B cell (primary cell): ENCODE measurements around the gene PTGIR. TPM values are rescaled to one million over a fixed set of nuclear protein-coding genes. Genes with fewer than 3 reads are reported as not detected.

Experiments
- ATAC-seq: fragments of 200-7000 bp; cut with Tn5 transposase; one replicate; pipeline ENCODE4 v1.10.0; 2021; ENCODE audit warnings: low read depth, mild to moderate bottlenecking, moderate number of reproducible peaks, moderate library complexity
- CTCF ChIA-PET: fragments of 350-600 bp; sonication (Branson Sonifier 250); formaldehyde crosslinking; loops from one replicate; lab custom pipeline; 2021; ENCODE audit warnings: antibody characterized with exemption, inconsistent platforms; lab: Charles Lee
- POLR2A ChIA-PET: fragments of 350-600 bp; sonication (Branson Sonifier 250); formaldehyde crosslinking; loops from one replicate; lab custom pipeline; 2021; ENCODE audit warnings: antibody characterized with exemption; lab: Charles Lee
- DNase-seq: peaks from one replicate; pipeline ENCODE4 v3.0.0; 2013
- H2AFZ ChIP-seq: 2 replicates; pipeline ENCODE4 v1.6.1; 2012; ENCODE audit warnings: mild to moderate bottlenecking, low read depth, low read length; ENCODE audit not compliant: insufficient read depth, poor library complexity, severe bottlenecking
- H3K27ac ChIP-seq, 2 donors: 1 replicate in 1 of 2; 2 replicates in 1 of 2; pipeline ENCODE4 v1.5.1; 2012 to 2013; ENCODE audit warnings: low read length in 2 of 2, mild to moderate bottlenecking in 2 of 2, moderate library complexity in 1 of 2
- H3K27me3 ChIP-seq, 4 experiments: fragments of 200-600 bp in 1 of 4; sonication (generic) in 1 of 4; replicated peaks in 1 of 4; 1 replicate in 2 of 4; 2 replicates in 2 of 4; pipeline versions ENCODE4 v1.6.1 to v1.7.0; 2013 to 2016; ENCODE audit warnings: low read length in 3 of 4, mild to moderate bottlenecking in 2 of 4, mixed read lengths in 1 of 4, moderate library complexity in 1 of 4; ENCODE audit not compliant: insufficient read depth in 4 of 4, control insufficient read depth in 3 of 4; ENCODE audit errors: control extremely low read depth in 1 of 4
- H3K36me3 ChIP-seq, 2 experiments: replicated peaks in 1 of 2; 1 replicate in 1 of 2; 2 replicates in 1 of 2; pipeline versions ENCODE4 v1.6.1 to v1.7.1; 2013; ENCODE audit warnings: low read length in 1 of 2; ENCODE audit not compliant: insufficient read depth in 2 of 2, control insufficient read depth in 1 of 2; ENCODE audit errors: control extremely low read depth in 1 of 2, extremely low read depth in 1 of 2
- H3K4me1 ChIP-seq, 2 donors: fragments of 200-600 bp in 1 of 2; sonication (generic) in 1 of 2; 1 replicate in 1 of 2; 2 replicates in 1 of 2; pipeline versions ENCODE4 v1.5.1 to v1.6.1; 2013 to 2017; ENCODE audit warnings: low read length in 2 of 2; ENCODE audit not compliant: control insufficient read depth in 2 of 2, insufficient read depth in 2 of 2
- H3K4me2 ChIP-seq: replicated peaks from 2 replicates; pipeline ENCODE3; 2012; ENCODE audit warnings: mild to moderate bottlenecking, low read depth, low read length; ENCODE audit not compliant: poor library complexity, severe bottlenecking
- H3K4me3 ChIP-seq, 5 experiments: fragments of 200-600 bp in 1 of 5; sonication (generic) in 1 of 5; 1 replicate in 3 of 5; 2 replicates in 2 of 5; pipeline versions ENCODE4 v1.5.1 to v1.7.0; 2011 to 2016; ENCODE audit warnings: low read length in 4 of 5, mild to moderate bottlenecking in 4 of 5, low read depth in 2 of 5, control low read depth in 1 of 5, moderate library complexity in 1 of 5; ENCODE audit not compliant: insufficient read depth in 1 of 5; ENCODE audit errors: control extremely low read depth in 1 of 5, extremely low read depth in 1 of 5
- H3K79me2 ChIP-seq: fragments of 200-600 bp; sonication (generic); one replicate; pipeline ENCODE4 v1.6.0; 2016; ENCODE audit warnings: low read length; ENCODE audit not compliant: control insufficient read depth, insufficient read depth
- H3K9ac ChIP-seq: fragments of 200-600 bp; sonication (generic); 2 replicates; pipeline ENCODE4 v1.6.1; 2017; ENCODE audit warnings: mild to moderate bottlenecking, low read length, moderate library complexity
- H3K9me3 ChIP-seq, 3 donors: one replicate each; pipeline versions ENCODE4 v1.6.1 to v1.7.1; 2013; ENCODE audit warnings: low read length in 2 of 3; ENCODE audit not compliant: control insufficient read depth in 2 of 3, insufficient read depth in 1 of 3; ENCODE audit errors: control extremely low read depth in 1 of 3
- H4K20me1 ChIP-seq: 2 replicates; pipeline ENCODE4 v1.6.0; 2012; ENCODE audit warnings: mild to moderate bottlenecking, low read length; ENCODE audit not compliant: insufficient read depth, control insufficient read depth, poor library complexity, severe bottlenecking
- H3K27ac Mint-ChIP-seq: one replicate; pipeline ENCODE4 v1.8.0; 2021; ENCODE audit warnings: mixed read lengths
- H3K27me3 Mint-ChIP-seq: one replicate; pipeline ENCODE4 v1.8.0; 2021; ENCODE audit warnings: mixed read lengths
- H3K4me1 Mint-ChIP-seq: one replicate; pipeline ENCODE4 v1.8.0; 2021; ENCODE audit warnings: mixed read lengths
- H3K4me3 Mint-ChIP-seq: one replicate; pipeline ENCODE4 v1.8.0; 2021; ENCODE audit warnings: mixed read lengths
- H3K9me3 Mint-ChIP-seq: one replicate; pipeline ENCODE4 v1.8.0; 2022; ENCODE audit warnings: mixed read lengths; ENCODE audit not compliant: insufficient read depth
- EZH2 ChIP-seq: IDR thresholded peaks from 2 replicates; pipeline ENCODE4 v1.6.1; 2012; ENCODE audit warnings: borderline replicate concordance, low read depth, mild to moderate bottlenecking, moderate library complexity, low read length; ENCODE audit not compliant: insufficient read depth, poor library complexity, severe bottlenecking
- WGBS: methylation state at CpG from one replicate; pipeline ENCODE4 v1.1.5; 2013; ENCODE audit warnings: missing lambda C conversion rate; ENCODE audit not compliant: insufficient coverage; 5-methylcytosine and 5-hydroxymethylcytosine counted together
- intact Hi-C: fragments of 100-400 bp; cut with micrococcal nuclease; formaldehyde crosslinking; loops from one replicate; pipeline ENCODE4 v1.10.0; 2022
- polyA plus RNA-seq: library from polyadenylated mRNA; depleted of rRNA; stranded (reverse); fragments of >200 nt; gene quantifications from 2 replicates; pipeline ENCODE4 v1.2.3, GENCODE V29; 2012
- total RNA-seq, 2 donors: library from RNA; stranded (reverse); fragments of 120-200 nt in 1 of 2; gene quantifications; 1 replicate in 1 of 2; 2 replicates in 1 of 2; pipeline versions ENCODE4 v1.2.3 to v1.2.4, GENCODE V29; 2013 to 2022
- TF ChIP-seq, protein P1 (sequence below): fragments of 200-600 bp; IDR thresholded peaks from one replicate; pipeline ENCODE4 v1.8.0; 2022; ENCODE audit warnings: antibody characterized with exemption, mild to moderate bottlenecking

The PTGIR gene
- total and polyA plus RNA-seq, 2 donors (not counting 1 experiment from before 2014, with no cell fraction given): 1.9 to 2.1 TPM

DNA sequence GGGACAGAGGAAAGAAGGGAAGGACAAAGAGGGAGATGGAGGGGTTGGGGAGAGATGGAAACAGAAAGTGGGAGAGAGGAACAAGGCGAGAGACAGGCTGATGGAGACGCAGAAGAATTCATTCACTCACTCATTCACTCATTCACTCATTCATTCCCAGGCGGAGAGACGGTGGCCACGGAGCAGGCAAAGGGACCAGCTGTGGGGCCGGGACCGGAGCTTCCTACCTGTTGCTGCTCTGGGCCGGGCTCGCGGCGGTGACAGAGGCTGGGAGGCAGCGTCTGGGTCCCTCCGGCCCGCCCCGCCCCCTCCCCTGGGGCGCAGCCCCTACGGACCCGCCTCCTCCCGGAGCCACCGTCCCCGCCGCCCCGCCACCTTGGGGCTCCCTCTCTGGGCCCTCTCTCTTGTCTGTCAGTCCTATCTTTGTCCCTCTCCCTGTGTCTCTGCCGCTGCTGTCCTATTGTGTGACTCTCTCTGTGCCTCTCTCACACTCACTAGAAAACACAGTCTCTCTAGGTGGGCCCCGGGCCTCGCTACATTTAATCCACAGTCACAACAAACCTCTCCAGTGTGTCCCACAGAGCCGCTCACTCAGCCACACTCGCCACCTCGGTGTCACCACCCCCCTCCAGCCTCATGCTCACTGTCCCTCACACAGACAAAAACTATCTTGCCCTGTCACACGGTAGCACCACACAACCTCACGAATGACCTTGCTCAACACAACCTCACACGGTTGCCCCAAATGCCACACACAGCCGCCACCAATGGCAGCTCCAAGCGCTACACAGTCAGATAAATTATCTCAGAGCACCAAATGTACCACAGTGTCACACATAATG is 11.3 kb upstream of the PTGIR start, which contains the start of gene GNG8:
Gene GNG8, minus strand, starts transcription at position 283 of the 842 bp plus-strand sequence. CDS start 1,520 bp downstream, outside the sequence.
- POLR2A ChIA-PET: interaction anchor here (0.7 to 1.5 kb wide), 5 partner anchors 14 to 23 kb away, joined by 3 to 15 read pairs (median 3); no protein-coding TSS in a partner anchor
- H3K27me3 Mint-ChIP-seq: peaks cover 12% of the 10 kb centered on the region
- no peaks in the 10 kb centered on the region for H3K36me3 ChIP-seq
- peak within 1 kb of the TSS in 1 of 2 donors; percentile 13 for H3K27ac ChIP-seq
- no peaks in the 10 kb centered on the region for H3K9me3 Mint-ChIP-seq
- 29% methylated on average over 22 of the region's 34 CpGs for WGBS
- peaks cover 0 to 5% (median 0%) of the 10 kb centered on the region in 3 donors for H3K9me3 ChIP-seq
- peak within 1 kb of the TSS; percentile 39 for H2AFZ ChIP-seq
- TF ChIP-seq, protein P1, sequence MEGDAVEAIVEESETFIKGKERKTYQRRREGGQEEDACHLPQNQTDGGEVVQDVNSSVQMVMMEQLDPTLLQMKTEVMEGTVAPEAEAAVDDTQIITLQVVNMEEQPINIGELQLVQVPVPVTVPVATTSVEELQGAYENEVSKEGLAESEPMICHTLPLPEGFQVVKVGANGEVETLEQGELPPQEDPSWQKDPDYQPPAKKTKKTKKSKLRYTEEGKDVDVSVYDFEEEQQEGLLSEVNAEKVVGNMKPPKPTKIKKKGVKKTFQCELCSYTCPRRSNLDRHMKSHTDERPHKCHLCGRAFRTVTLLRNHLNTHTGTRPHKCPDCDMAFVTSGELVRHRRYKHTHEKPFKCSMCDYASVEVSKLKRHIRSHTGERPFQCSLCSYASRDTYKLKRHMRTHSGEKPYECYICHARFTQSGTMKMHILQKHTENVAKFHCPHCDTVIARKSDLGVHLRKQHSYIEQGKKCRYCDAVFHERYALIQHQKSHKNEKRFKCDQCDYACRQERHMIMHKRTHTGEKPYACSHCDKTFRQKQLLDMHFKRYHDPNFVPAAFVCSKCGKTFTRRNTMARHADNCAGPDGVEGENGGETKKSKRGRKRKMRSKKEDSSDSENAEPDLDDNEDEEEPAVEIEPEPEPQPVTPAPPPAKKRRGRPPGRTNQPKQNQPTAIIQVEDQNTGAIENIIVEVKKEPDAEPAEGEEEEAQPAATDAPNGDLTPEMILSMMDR: no peak
- TF ChIP-seq EZH2: no peak
- H3K79me2 ChIP-seq: no peaks in the 10 kb centered on the region
- ATAC-seq (no peak), DNase-seq (peak; percentile 65)
- CTCF ChIA-PET: interaction anchor here (1.0 to 5.7 kb wide), 10 partner anchors 18 to 356 kb away, joined by 3 to 47 read pairs (median 5); partner anchors contain the start of genes CALM3 and DACT3
- H3K27me3 ChIP-seq: peaks cover 0 to 22% (median 9%) of the 10 kb centered on the region in 4 experiments
- H3K9ac ChIP-seq: no peak within 1 kb of the TSS
- peak within 1 kb of the TSS in 2 of 5 experiments; percentile 1 to 18 for H3K4me3 ChIP-seq
- intact Hi-C loops: no loop called here
- peak within 1 kb of the TSS; percentile 73 for H3K27ac Mint-ChIP-seq
- H4K20me1 ChIP-seq: no peaks in the 10 kb centered on the region
- H3K4me1 ChIP-seq: peaks cover 51 to 57% of the 10 kb centered on the region in 2 donors
- peak within 1 kb of the TSS; percentile 89 for H3K4me2 ChIP-seq
- H3K4me1 Mint-ChIP-seq: peaks cover 27% of the 10 kb centered on the region
- peak within 1 kb of the TSS; percentile 72 for H3K4me3 Mint-ChIP-seq
